ENCODE data around the gene SLC41A2. TPM values are rescaled to one million over a fixed set of nuclear protein-coding genes. Genes with fewer than 3 reads are reported as not detected.

SLC41A2 gene
- total and polyA plus RNA-seq, 2 experiments from 2014 or later: 8.9 to 29.6 TPM

- Histone ChIP-seq H3K9me3 (ENCODE audit: low read depth) (no peaks in the 10 kb centered on the region), H3K4me2 (ENCODE audit: unreplicated experiment) (no peak overlapping the region), H3K79me2 (ENCODE audit: insufficient read depth) (no peaks in the 10 kb centered on the region), H3K4me1 (ENCODE audit: insufficient read depth) (peaks cover 12% of the 10 kb centered on the region), H3K27ac (no peak overlapping the region), H3K9me2 (ENCODE audit: insufficient read depth) (no peaks in the 10 kb centered on the region), H3K9ac (no peak overlapping the region), H3F3A (ENCODE audit: insufficient read depth) (peaks cover 4% of the 10 kb centered on the region; the same call in 1 of the 2 replicates), H3K4me3 (no peak overlapping the region), H3K36me3 (ENCODE audit: low read depth) (no peaks in the 10 kb centered on the region), H3K27me3 (replicated peaks; ENCODE audit: insufficient read depth) (0 out of 2 replicates have a peak, but pooled peaks cover 6% of the 10 kb centered on the region), H2AFZ (no peak overlapping the region), H4K20me1 (ENCODE audit: insufficient read depth) (no peaks in the 10 kb centered on the region)
- no peak for DNase-seq
- TF ChIP-seq EZH2 (IDR thresholded peaks at IDR 0.05; ENCODE audit: insufficient read depth, poor library complexity, severe bottlenecking) (no peak), EZH2phosphoT487 (IDR thresholded peaks at IDR 0.05; ENCODE audit: insufficient read depth, low read depth) (no peak)
- in situ Hi-C loops (cut with MboI): no loop called here
- WGBS, 2 experiments (ENCODE audit: low coverage in 1 of 2, low lambda C conversion rate in 2 of 2, missing lambda C conversion rate in 2 of 2): 94 to 96% methylated on average over 3 of the region's 3 CpGs
Measured at GRCh38 chr12:104969343-104969742, 11.3 kb upstream of the SLC41A2 start.

DNA sequence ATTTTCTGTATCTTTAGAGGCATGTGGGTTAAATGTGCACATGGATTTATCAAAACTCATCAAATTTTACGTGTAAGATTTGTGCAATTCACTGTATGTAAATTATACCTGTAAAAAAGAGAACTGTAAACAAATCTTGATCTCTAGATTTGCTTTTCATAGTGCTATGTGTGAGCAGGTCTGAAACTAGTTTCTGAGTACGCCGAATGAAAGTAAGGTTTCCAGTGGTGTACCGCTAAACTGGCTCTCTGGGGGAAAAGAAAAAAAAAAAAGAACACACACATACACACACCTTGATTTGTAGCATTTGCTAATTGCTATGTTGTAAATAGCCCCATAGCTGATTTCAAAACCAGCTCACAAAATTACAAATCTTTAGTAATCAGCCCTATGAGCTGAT is 8.6 kb upstream of the SLC41A2 start:
- Histone ChIP-seq H3K27me3 (replicated peaks; ENCODE audit: insufficient read depth) (0 out of 2 replicates have a peak, but pooled peaks cover 6% of the 10 kb centered on the region), H3K4me2 (ENCODE audit: unreplicated experiment) (no peak overlapping the region), H3K36me3 (ENCODE audit: low read depth) (no peaks in the 10 kb centered on the region), H3K9ac (no peak overlapping the region), H3K9me3 (ENCODE audit: low read depth) (no peaks in the 10 kb centered on the region), H3K4me3 (no peak overlapping the region), H3K4me1 (ENCODE audit: insufficient read depth) (peaks cover 8% of the 10 kb centered on the region), H2AFZ (no peak overlapping the region), H3F3A (ENCODE audit: insufficient read depth) (peaks cover 2% of the 10 kb centered on the region; the same call in 1 of the 2 replicates), H3K27ac (no peak overlapping the region), H3K9me2 (ENCODE audit: insufficient read depth) (no peaks in the 10 kb centered on the region), H4K20me1 (ENCODE audit: insufficient read depth) (no peaks in the 10 kb centered on the region), H3K79me2 (ENCODE audit: insufficient read depth) (no peaks in the 10 kb centered on the region)
- in situ Hi-C loops (cut with MboI): no loop called here
- DNase-seq: no peak
- 91 to 96% methylated on average over 4 of the region's 4 CpGs for WGBS, 2 experiments (ENCODE audit: low coverage in 1 of 2, low lambda C conversion rate in 2 of 2, missing lambda C conversion rate in 2 of 2)
- TF ChIP-seq EZH2 (IDR thresholded peaks at IDR 0.05; ENCODE audit: insufficient read depth, poor library complexity, severe bottlenecking) (no peak), EZH2phosphoT487 (IDR thresholded peaks at IDR 0.05; ENCODE audit: insufficient read depth, low read depth) (no peak)

- H4K20me1 ChIP-seq (ENCODE audit: insufficient read depth): no peaks in the 10 kb centered on the region
- in situ Hi-C loops (cut with MboI): no loop called here
- H3K9me3 ChIP-seq (ENCODE audit: low read depth): no peaks in the 10 kb centered on the region
- H3K4me1 ChIP-seq (ENCODE audit: insufficient read depth): peaks cover 4% of the 10 kb centered on the region
- H3K4me3 ChIP-seq: no peak overlapping the region
- H3K79me2 ChIP-seq (ENCODE audit: insufficient read depth): no peaks in the 10 kb centered on the region
- H3F3A ChIP-seq (ENCODE audit: insufficient read depth): peaks cover 11% of the 10 kb centered on the region
- WGBS, 2 experiments (ENCODE audit: low coverage in 1 of 2, low lambda C conversion rate in 2 of 2, missing lambda C conversion rate in 2 of 2): 88 to 89% methylated on average over 2 of the region's 2 CpGs
- H3K9me2 ChIP-seq (ENCODE audit: insufficient read depth): no peaks in the 10 kb centered on the region
- no peak overlapping the region for H3K9ac ChIP-seq
- H3K36me3 ChIP-seq (ENCODE audit: low read depth): no peaks in the 10 kb centered on the region
- no peak overlapping the region for H3K4me2 ChIP-seq (ENCODE audit: unreplicated experiment)
- H2AFZ ChIP-seq: no peak overlapping the region
- TF ChIP-seq EZH2 (IDR thresholded peaks at IDR 0.05; ENCODE audit: insufficient read depth, poor library complexity, severe bottlenecking): no peak
- TF ChIP-seq EZH2phosphoT487 (IDR thresholded peaks at IDR 0.05; ENCODE audit: insufficient read depth, low read depth): no peak
- H3K27me3 ChIP-seq (replicated peaks; ENCODE audit: insufficient read depth): 0 out of 2 replicates have a peak, but pooled peaks cover 6% of the 10 kb centered on the region
- no peak overlapping the region for H3K27ac ChIP-seq
- no peak for DNase-seq
Measured at GRCh38 chr12:104964856-104965205, 6.7 kb upstream of the SLC41A2 start.

DNA sequence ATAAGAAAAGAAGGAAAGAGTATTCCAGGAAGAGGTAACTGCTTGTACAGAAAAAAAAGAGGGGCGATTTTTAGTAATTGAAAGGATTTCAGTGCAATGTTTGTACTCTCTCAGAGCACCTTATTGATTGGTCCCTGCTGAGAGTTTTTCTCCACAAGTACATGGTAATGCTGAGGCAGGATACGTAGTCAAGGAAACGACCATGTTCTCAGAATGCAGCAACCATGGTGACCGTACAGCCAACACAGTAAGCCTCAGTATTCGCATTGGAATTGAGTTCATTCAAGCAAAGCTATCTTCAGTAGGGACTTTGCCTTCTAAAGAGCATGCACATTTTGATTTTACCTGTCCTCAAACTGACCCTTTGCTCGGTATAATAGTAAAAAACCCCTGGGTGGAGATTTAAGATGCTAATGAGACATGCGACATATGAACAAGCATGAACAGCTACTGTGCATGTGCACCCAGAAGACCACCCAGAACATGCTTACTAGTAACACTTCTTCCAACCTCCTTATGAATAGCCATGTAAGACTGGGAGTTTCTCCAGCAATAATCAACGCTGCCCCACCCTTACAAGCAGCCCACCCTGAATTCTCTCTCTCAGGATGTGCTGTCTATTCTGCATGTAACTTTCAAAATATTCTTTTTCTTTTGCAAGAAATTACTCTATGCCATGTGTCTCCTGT is 6.2 kb upstream of the SLC41A2 start:
- no peak overlapping the region for H3K4me3 ChIP-seq
- H3K9me2 ChIP-seq (ENCODE audit: insufficient read depth): no peaks in the 10 kb centered on the region
- WGBS, 2 experiments (ENCODE audit: low coverage in 1 of 2, low lambda C conversion rate in 2 of 2, missing lambda C conversion rate in 2 of 2): 65 to 67% methylated on average over 8 of the region's 8 CpGs
- no peak for TF ChIP-seq EZH2phosphoT487 (IDR thresholded peaks at IDR 0.05; ENCODE audit: insufficient read depth, low read depth)
- TF ChIP-seq EZH2 (IDR thresholded peaks at IDR 0.05; ENCODE audit: insufficient read depth, poor library complexity, severe bottlenecking): no peak
- no peak for DNase-seq
- H3K79me2 ChIP-seq (ENCODE audit: insufficient read depth): no peaks in the 10 kb centered on the region
- no peaks in the 10 kb centered on the region for H3K9me3 ChIP-seq (ENCODE audit: low read depth)
- H3K4me1 ChIP-seq (ENCODE audit: insufficient read depth): peaks cover 9% of the 10 kb centered on the region
- H4K20me1 ChIP-seq (ENCODE audit: insufficient read depth): no peaks in the 10 kb centered on the region
- H3K27ac ChIP-seq: no peak overlapping the region
- no peak overlapping the region for H3K9ac ChIP-seq
- in situ Hi-C loops (cut with MboI): no loop called here
- peaks cover 16% of the 10 kb centered on the region for H3F3A ChIP-seq (ENCODE audit: insufficient read depth)
- H3K27me3 ChIP-seq (replicated peaks; ENCODE audit: insufficient read depth): 0 out of 2 replicates have a peak, but pooled peaks cover 6% of the 10 kb centered on the region
- no peaks in the 10 kb centered on the region for H3K36me3 ChIP-seq (ENCODE audit: low read depth)
- H3K4me2 ChIP-seq (ENCODE audit: unreplicated experiment): no peak overlapping the region
- H2AFZ ChIP-seq: no peak overlapping the region

Data from GM23248 (cell line).